HepG2 (cell line): ENCODE measurements around the gene CASP12. TPM values are rescaled to one million over a fixed set of nuclear protein-coding genes. Genes with fewer than 3 reads are reported as not detected.

Source experiments
- ATAC-seq: fragments of 200-7000 bp; cut with Tn5 transposase; 3 replicates; pipeline ENCODE4 v1.9.1; 2020; ENCODE audit warnings: mild to moderate bottlenecking, moderate library complexity
- BruUV-seq: library from RNA; stranded (reverse); fragments of 400-500 nt; replicated peaks from 2 replicates; lab custom pipeline; 2021; lab: Mats Ljungman, UMichigan
- CTCF ChIA-PET: fragments of 300-600 bp; formaldehyde crosslinking; extraction: SDS; loops from one replicate; lab custom pipeline; 2021; ENCODE audit warnings: low total read pairs, inconsistent platforms, low intra/inter-chr PET ratio; lab: Yijun Ruan, JAX
- POLR2A ChIA-PET: fragments of 350-600 bp; sonication (Branson Sonifier 250); formaldehyde crosslinking; loops from one replicate; lab custom pipeline; 2020; ENCODE audit warnings: antibody characterized with exemption, inconsistent platforms; lab: Yijun Ruan, JAX
- DNase-seq: peaks from one replicate; pipeline ENCODE4 v3.0.0-alpha.2; 2015; ENCODE audit warnings: low spot score
- FAIRE-seq: peaks from 3 replicates; lab custom pipeline; 2011; peaks lifted over from hg19 to GRCh38; lab: Jason Lieb, UNC
- H2AFZ ChIP-seq: one replicate; pipeline ENCODE4 v1.6.1; 2011; ENCODE audit warnings: low read length, inconsistent platforms
- H3K27ac ChIP-seq: fragments of 300-600 bp; 3 replicates; pipeline ENCODE4 v1.8.0; 2011; ENCODE audit warnings: mixed run types, mild to moderate bottlenecking, mixed read lengths, low read length, inconsistent platforms; ENCODE audit not compliant: insufficient read depth; ENCODE audit errors: extremely low read length
- H3K27me3 ChIP-seq, 2 experiments: fragments of 200-600 bp in 1 of 2; 2 replicates in 1 of 2; 3 replicates in 1 of 2; pipeline versions ENCODE4 v1.6.0 to v1.8.0; 2011; ENCODE audit warnings: low read length in 2 of 2, mild to moderate bottlenecking in 2 of 2, moderate library complexity in 2 of 2, inconsistent platforms in 1 of 2; ENCODE audit not compliant: insufficient read depth in 2 of 2, control insufficient read depth in 1 of 2
- H3K36me3 ChIP-seq, 2 experiments: fragments of 200-600 bp in 1 of 2; replicated peaks in 1 of 2; 2 replicates in 1 of 2; 3 replicates in 1 of 2; pipeline versions ENCODE4 v1.5.1 to v1.8.0; 2011; ENCODE audit warnings: low read length in 2 of 2, inconsistent platforms in 1 of 2; ENCODE audit not compliant: insufficient read depth in 2 of 2, control insufficient read depth in 1 of 2
- H3K4me1 ChIP-seq: 2 replicates; pipeline ENCODE4 v1.5.1; 2012; ENCODE audit warnings: low read length, inconsistent platforms; ENCODE audit not compliant: insufficient read depth
- H3K4me2 ChIP-seq: 2 replicates; pipeline ENCODE4 v1.6.0; 2011; ENCODE audit warnings: low read depth, low read length, inconsistent platforms
- H3K4me3 ChIP-seq, 3 experiments: fragments of 200-600 bp in 1 of 3; sonication (generic), shearing (Covaris generic) in 1 of 3; replicated peaks in 1 of 3; 2 replicates each; pipeline ENCODE4 v1.5.1; 2011 to 2016; ENCODE audit warnings: low read length in 3 of 3, inconsistent platforms in 2 of 3, low read depth in 2 of 3, mild to moderate bottlenecking in 2 of 3, control low read depth in 1 of 3, mixed read lengths in 1 of 3; ENCODE audit not compliant: insufficient read depth in 1 of 3
- H3K79me2 ChIP-seq: one replicate; pipeline ENCODE4 v1.6.1; 2011; ENCODE audit warnings: low read length, inconsistent platforms; ENCODE audit not compliant: insufficient read depth
- H3K9ac ChIP-seq: 2 replicates; pipeline ENCODE4 v1.6.0; 2011; ENCODE audit warnings: mild to moderate bottlenecking, low read depth, low read length, inconsistent platforms; ENCODE audit not compliant: insufficient read depth
- H3K9me3 ChIP-seq: 2 replicates; pipeline ENCODE4 v1.5.1; 2012; ENCODE audit warnings: mild to moderate bottlenecking, low read length
- H4K20me1 ChIP-seq: 2 replicates; pipeline ENCODE4 v1.6.0; 2011; ENCODE audit warnings: inconsistent platforms, mild to moderate bottlenecking, low read length, moderate library complexity; ENCODE audit not compliant: insufficient read depth
- CEBPB ChIP-seq: IDR thresholded peaks from 2 replicates; pipeline ENCODE4 v1.6.1; 2011; ENCODE audit warnings: low read depth, low read length, improper control_type of control experiment, borderline replicate concordance
- YEATS4 ChIP-seq: sonication (generic); formaldehyde crosslinking; IDR thresholded peaks from 2 replicates; pipeline ENCODE4 v1.4.0; 2020; ENCODE audit warnings: missing genetic modification reagents, borderline replicate concordance
- WGBS: methylation state at CpG from one replicate; pipeline ENCODE4 v1.1.6; 2017; ENCODE audit warnings: low lambda C conversion rate; 5-methylcytosine and 5-hydroxymethylcytosine counted together
- in situ Hi-C: cut with HindIII; loops from 2 replicates; pipeline ENCODE4 v1.10.0; 2017; ENCODE audit warnings: low pct_unique_long_range_greater_than_20kb; ENCODE audit not compliant: extremely low pct_ligation_motif_present
- intact Hi-C: fragments of 100-400 bp; cut with micrococcal nuclease; formaldehyde crosslinking; loops from one replicate; pipeline ENCODE4 v1.10.0; 2022; ENCODE audit not compliant: unreplicated experiment
- polyA plus RNA-seq, 8 experiments: library from polyadenylated mRNA; depleted of rRNA in 3 of 8; stranded (reverse) in 7 of 8; unstranded in 1 of 8; fragments of >200 nt; fragmentation: Illumina TruSeq in 4 of 8; extraction: Trizol in 4 of 8; gene quantifications; 2 replicates each; pipeline versions ENCODE4 v1.2.1 to v1.2.3, GENCODE V29; 2011 to 2016; ENCODE audit warnings: low read depth in 4 of 8, missing spikeins in 1 of 8, mixed read lengths in 1 of 8; ENCODE audit not compliant: insufficient read depth in 1 of 8
- total RNA-seq, 5 experiments: library from RNA; depleted of rRNA; stranded (reverse); fragments of >200 nt; fragmentation: Illumina TruSeq; extraction: Trizol; gene quantifications; 2 replicates each; pipeline ENCODE4 v1.2.3, GENCODE V29; 2016; ENCODE audit warnings: low read depth in 1 of 5
- TF ChIP-seq, protein P1 (sequence below): sonication (generic); formaldehyde crosslinking; IDR thresholded peaks from 2 replicates; pipeline ENCODE4 v1.4.0; 2020; ENCODE audit warnings: mild to moderate bottlenecking, missing genetic modification reagents, borderline replicate concordance

The CASP12 gene
- total and polyA plus RNA-seq, 2 of the 13 experiments (the other 11 are each of a cell fraction or from before 2014, with no cell fraction given): not detected

DNA sequence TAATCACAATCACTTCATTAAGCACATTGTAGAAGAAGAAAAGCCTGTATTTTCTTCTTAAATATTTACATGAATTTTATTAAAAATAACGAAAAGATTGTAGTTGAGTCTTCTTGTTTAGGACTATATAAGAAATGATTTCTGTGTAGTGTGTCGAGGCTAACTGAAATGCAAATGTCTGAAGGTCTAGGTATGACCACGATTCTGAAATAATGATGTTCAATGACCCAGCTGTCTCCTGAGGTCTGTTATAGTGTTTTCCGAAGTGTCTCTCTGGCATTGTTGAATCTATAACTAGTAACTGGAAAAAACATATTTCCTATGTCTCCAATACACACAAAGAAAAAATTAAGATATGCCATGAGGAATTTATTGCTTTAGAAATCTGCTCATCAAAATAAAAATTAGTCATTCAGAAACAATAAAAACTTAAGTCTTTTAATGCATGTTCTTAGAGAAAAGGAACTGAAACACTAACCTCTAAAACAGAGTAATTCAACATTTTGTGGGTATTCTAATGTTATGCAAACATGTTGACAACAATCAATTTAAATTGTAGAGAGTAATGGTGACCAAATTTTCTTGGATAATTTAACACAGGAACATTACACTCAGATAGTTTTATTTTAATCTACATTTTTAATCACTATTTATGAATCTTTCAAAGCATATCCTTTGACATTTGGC, 55.0 kb downstream of the CASP12 start (continued):
- TF ChIP-seq, protein P1, sequence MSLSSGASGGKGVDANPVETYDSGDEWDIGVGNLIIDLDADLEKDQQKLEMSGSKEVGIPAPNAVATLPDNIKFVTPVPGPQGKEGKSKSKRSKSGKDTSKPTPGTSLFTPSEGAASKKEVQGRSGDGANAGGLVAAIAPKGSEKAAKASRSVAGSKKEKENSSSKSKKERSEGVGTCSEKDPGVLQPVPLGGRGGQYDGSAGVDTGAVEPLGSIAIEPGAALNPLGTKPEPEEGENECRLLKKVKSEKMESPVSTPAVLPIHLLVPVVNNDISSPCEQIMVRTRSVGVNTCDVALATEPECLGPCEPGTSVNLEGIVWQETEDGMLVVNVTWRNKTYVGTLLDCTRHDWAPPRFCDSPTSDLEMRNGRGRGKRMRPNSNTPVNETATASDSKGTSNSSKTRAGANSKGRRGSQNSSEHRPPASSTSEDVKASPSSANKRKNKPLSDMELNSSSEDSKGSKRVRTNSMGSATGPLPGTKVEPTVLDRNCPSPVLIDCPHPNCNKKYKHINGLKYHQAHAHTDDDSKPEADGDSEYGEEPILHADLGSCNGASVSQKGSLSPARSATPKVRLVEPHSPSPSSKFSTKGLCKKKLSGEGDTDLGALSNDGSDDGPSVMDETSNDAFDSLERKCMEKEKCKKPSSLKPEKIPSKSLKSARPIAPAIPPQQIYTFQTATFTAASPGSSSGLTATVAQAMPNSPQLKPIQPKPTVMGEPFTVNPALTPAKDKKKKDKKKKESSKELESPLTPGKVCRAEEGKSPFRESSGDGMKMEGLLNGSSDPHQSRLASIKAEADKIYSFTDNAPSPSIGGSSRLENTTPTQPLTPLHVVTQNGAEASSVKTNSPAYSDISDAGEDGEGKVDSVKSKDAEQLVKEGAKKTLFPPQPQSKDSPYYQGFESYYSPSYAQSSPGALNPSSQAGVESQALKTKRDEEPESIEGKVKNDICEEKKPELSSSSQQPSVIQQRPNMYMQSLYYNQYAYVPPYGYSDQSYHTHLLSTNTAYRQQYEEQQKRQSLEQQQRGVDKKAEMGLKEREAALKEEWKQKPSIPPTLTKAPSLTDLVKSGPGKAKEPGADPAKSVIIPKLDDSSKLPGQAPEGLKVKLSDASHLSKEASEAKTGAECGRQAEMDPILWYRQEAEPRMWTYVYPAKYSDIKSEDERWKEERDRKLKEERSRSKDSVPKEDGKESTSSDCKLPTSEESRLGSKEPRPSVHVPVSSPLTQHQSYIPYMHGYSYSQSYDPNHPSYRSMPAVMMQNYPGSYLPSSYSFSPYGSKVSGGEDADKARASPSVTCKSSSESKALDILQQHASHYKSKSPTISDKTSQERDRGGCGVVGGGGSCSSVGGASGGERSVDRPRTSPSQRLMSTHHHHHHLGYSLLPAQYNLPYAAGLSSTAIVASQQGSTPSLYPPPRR: no peak
- TF ChIP-seq, all 625 proteins: peak for 0

DNA sequence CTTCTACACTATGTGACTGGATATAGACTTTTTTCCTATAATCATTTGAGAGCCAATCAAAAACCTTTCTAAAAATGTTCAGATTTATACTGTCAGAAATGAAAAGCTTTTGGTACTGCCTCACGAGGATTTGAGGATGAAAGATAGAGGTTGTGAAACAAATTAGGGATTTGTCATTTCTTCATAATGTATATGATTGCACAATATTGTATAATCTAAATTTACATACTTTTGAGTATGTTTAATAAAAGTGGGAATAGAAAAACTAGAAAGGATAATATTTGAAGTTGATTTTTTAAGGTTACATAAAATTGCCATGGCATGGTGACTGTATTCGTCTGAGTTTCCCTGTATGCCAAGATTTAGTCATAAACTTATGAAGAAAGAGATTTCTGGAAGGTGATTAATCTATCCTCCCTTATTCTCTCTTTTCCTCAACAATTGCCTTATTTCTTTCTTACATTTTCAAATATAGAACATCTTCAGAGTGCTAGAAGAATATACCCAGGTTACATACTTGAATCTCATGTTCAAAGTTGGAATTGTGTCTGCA, 56.2 kb downstream of the CASP12 start:
- Histone ChIP-seq H3K4me1 (no peaks in the 10 kb centered on the region), H3K27ac (no peak overlapping the region), H4K20me1 (no peaks in the 10 kb centered on the region), H3K27me3 (no peaks in the 10 kb centered on the region; a peak in 1 of 5 replicates), H2AFZ (no peak overlapping the region), H3K79me2 (no peaks in the 10 kb centered on the region), H3K4me3 (no peak overlapping the region), H3K9me3 (no peaks in the 10 kb centered on the region), H3K36me3 (no peaks in the 10 kb centered on the region), H3K9ac (no peak overlapping the region), H3K4me2 (no peak overlapping the region)
- DNase-seq (no peak), ATAC-seq (no peak), FAIRE-seq (no peak)
- ChIA-PET CTCF (no interaction called here), POLR2A (no interaction called here)
- intact Hi-C loops: no loop called here
- BruUV-seq: no TSS peak
- in situ Hi-C loops: no loop called here
- 4% methylated on average over 2 of the region's 2 CpGs for WGBS
- peak; percentile 35; the same call in 1 of the 2 replicates for TF ChIP-seq CEBPB
- TF ChIP-seq YEATS4 (CRISPR knock-in tag): no peak
